Measurements from ENCODE around the gene RABGAP1L.
"Not testable (repeated sequence)": the region's sequence is repeated elsewhere in the genome, so short reads cannot be mapped to it uniquely, and the experiment has no call there.

Gene RABGAP1L

GRCh38 chr1:174623324-174624035 lies 464.2 kb downstream of the RABGAP1L start:
- DNase-seq: no peak

- DNase-seq: no peak
Measured at GRCh38 chr1:174626031-174627025, 467.0 kb downstream of the RABGAP1L start.

GRCh38 chr1:174637487-174637886 lies 478.2 kb downstream of the RABGAP1L start:
- no peak for DNase-seq

- no peak for DNase-seq
Measured at GRCh38 chr1:174639461-174639860, 480.1 kb downstream of the RABGAP1L start.

GRCh38 chr1:174640783-174641182 lies 481.5 kb downstream of the RABGAP1L start:
- DNase-seq: no peak

GRCh38 chr1:174642393-174642792 lies 483.1 kb downstream of the RABGAP1L start:
- DNase-seq: no peak

- no peak for DNase-seq
Measured at GRCh38 chr1:174643206-174643605, 483.9 kb downstream of the RABGAP1L start.

- DNase-seq: not testable (repeated sequence)
Measured at GRCh38 chr1:174649572-174649971, 490.3 kb downstream of the RABGAP1L start.

GRCh38 chr1:174652569-174653280 lies 493.4 kb downstream of the RABGAP1L start:
- DNase-seq: no peak

GRCh38 chr1:174654560-174654959 lies 495.2 kb downstream of the RABGAP1L start:
- DNase-seq: no peak

- DNase-seq: no peak
Measured at GRCh38 chr1:174656409-174657059, 497.2 kb downstream of the RABGAP1L start.

- no peak for DNase-seq
Measured at GRCh38 chr1:174657411-174657810, 498.1 kb downstream of the RABGAP1L start.

- DNase-seq: no peak
Measured at GRCh38 chr1:174657893-174658292, 498.6 kb downstream of the RABGAP1L start.

GRCh38 chr1:174659823-174660222 lies 500.5 kb downstream of the RABGAP1L start:
- no peak for DNase-seq

- no peak for DNase-seq
Measured at GRCh38 chr1:174660476-174660875, 501.2 kb downstream of the RABGAP1L start.

- DNase-seq: no peak
Measured at GRCh38 chr1:174663358-174663757, 504.0 kb downstream of the RABGAP1L start.

GRCh38 chr1:174666248-174666647 lies 506.9 kb downstream of the RABGAP1L start:
- DNase-seq: no peak

- no peak for DNase-seq
Measured at GRCh38 chr1:174671826-174672225, 512.5 kb downstream of the RABGAP1L start.

GRCh38 chr1:174676856-174677255 lies 517.5 kb downstream of the RABGAP1L start:
- no peak for DNase-seq

- DNase-seq: no peak
Measured at GRCh38 chr1:174678657-174679056, 519.3 kb downstream of the RABGAP1L start.

GRCh38 chr1:174680101-174680500 lies 520.8 kb downstream of the RABGAP1L start:
- no peak for DNase-seq

GRCh38 chr1:174682419-174683008 lies 523.2 kb downstream of the RABGAP1L start:
- DNase-seq: no peak
